VCaP (cell line): ENCODE data around the gene CD164L2.
A peak's percentile ranks its signal among the peaks of the same experiment; 100 is the strongest.

Source experiments
- H3K27ac ChIP-seq: fragments of 450-650 bp; 2 replicates; pipeline ENCODE4 v1.5.1; 2017
- CTCF ChIP-seq: fragments of 450-650 bp; conservative IDR thresholded peaks from 2 replicates; pipeline ENCODE4 v1.5.1; 2017; ENCODE audit warnings: mild to moderate bottlenecking, moderate library complexity

CD164L2 gene

GRCh38 chr1:27346991-27347624 is 36.0 kb downstream of the CD164L2 start:
- TF ChIP-seq CTCF: no peak

GRCh38 chr1:27346357-27346756 is 36.8 kb downstream of the CD164L2 start:
- no peak for TF ChIP-seq CTCF
- H3K27ac ChIP-seq: no peak overlapping the region

More at GRCh38 chr1:27346991-27347624, 36.0 kb downstream of the CD164L2 start:
- H3K27ac ChIP-seq: no peak overlapping the region

GRCh38 chr1:27345272-27345671 is 37.9 kb downstream of the CD164L2 start:
- H3K27ac ChIP-seq: no peak overlapping the region
- TF ChIP-seq CTCF: no peak

- TF ChIP-seq CTCF: no peak
- peak overlapping the region; percentile 80 for H3K27ac ChIP-seq
Measured at GRCh38 chr1:27343639-27344025, 39.5 kb downstream of the CD164L2 start.

GRCh38 chr1:27342778-27343638 is 40.1 kb downstream of the CD164L2 start:
- TF ChIP-seq CTCF: no peak
- H3K27ac ChIP-seq: peak overlapping the region; percentile 80

GRCh38 chr1:27342391-27342777 is 40.7 kb downstream of the CD164L2 start:
- H3K27ac ChIP-seq: peak overlapping the region; percentile 80

More at GRCh38 chr1:27342391-27342777, 40.7 kb downstream of the CD164L2 start:
- no peak for TF ChIP-seq CTCF
